HTR-8/SVneo (cell line): Measurements from ENCODE around the gene ZNF318.
A peak's percentile ranks its signal among the peaks of the same experiment; 100 is the strongest.
"Not testable (repeated sequence)": the region's sequence is repeated elsewhere in the genome, so short reads cannot be mapped to it uniquely, and the experiment has no call there.

Experiments
- DNase-seq: peaks from one replicate; pipeline ENCODE4 v3.0.0; 2011; ENCODE audit warnings: low spot score, mixed read lengths; ENCODE audit not compliant: insufficient read length
- FAIRE-seq: peaks from 2 replicates; lab custom pipeline; 2011; peaks lifted over from hg19 to GRCh38; lab: Jason Lieb, UNC

ZNF318 gene

GRCh38 chr6:43390753-43391439 lies 21.4 kb upstream of the ZNF318 start:
- DNase-seq, FAIRE-seq: not testable (repeated sequence)

DNA sequence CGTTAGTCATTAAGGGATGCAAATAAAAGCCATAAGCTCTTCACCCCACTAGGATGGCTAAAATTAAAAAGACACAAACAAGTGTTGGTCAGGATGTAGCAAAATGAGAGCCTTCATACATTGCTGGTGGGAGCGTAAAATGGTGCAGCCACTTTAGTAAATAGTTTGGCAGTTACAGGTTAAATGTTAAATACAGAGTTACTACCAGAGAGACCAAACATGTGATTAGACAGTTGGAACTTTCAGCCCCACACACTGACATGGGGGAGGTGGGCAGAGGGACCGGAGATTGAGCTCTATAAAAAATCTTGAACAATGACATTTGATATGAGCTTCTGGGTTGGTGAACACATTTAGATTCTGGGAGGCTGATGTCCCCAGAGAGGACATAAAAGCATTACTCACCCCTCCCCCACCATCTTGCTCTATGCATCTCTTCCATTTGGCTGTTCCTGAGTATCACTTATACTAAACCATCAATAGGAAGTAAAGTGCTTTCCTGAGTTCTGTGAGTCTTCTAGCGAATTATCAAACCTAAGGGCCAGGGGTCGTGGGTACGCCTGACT lies 20.4 kb upstream of the ZNF318 start:
- no peak for FAIRE-seq

GRCh38 chr6:43386492-43386891 lies 17.0 kb upstream of the ZNF318 start:
- DNase-seq (no peak), FAIRE-seq (no peak)

More for the DNA sequence above, 20.4 kb upstream of the ZNF318 start:
- no peak for DNase-seq

DNA sequence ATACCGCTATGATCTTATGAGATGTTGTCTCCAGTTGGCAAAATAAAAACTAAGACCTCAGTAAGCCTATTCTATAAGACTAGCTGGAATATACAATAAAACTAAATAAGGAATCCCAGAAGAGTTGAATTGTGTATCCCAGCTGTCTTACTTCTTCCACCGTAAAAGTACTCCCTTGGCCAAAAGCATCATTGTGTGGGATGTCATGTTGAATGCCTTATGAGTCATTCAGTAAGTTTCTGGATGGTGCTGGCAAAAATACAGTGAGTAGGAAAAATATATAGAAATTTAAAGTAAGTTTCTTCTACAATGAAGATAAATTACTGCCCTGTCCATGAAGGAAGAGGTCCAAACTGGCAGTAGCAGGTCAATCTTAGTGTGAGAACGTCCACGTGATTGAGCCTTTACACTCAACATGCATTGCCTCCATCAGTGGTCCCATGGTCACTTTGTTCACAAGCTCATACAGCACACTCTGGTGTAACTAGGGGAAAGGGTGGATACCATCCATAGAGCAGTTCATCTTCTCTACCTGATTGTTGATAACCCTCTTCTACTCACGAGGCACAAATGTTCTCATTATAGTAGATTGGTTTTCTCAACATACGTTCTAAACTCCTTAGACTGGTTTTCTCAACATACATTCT lies 13.7 kb upstream of the ZNF318 start:
- FAIRE-seq: no peak
- no peak for DNase-seq

- not testable (repeated sequence) for DNase-seq, FAIRE-seq
Measured at GRCh38 chr6:43380858-43381257, 11.4 kb upstream of the ZNF318 start.

DNA sequence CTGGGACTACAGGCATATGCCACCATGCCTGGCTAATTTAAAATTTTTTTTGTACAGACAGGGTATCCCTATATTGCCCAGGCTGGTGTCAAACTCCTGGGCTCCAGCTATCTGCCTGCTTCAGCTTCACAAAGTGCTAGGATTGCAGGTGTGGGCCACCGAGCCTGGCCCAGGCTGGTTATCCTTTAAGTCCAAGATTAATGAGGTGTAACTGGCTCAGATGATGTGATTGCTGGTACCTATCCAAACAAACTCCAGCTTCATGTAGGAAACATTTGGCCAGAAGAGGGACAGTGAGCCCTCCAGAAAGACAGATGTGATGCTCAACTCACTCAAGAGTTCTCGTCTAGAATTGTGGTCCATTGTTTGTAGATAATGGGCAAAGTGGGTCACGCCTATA lies 9.2 kb upstream of the ZNF318 start:
- FAIRE-seq: no peak
- no peak for DNase-seq

- no peak for DNase-seq
- no peak for FAIRE-seq
Measured at GRCh38 chr6:43377710-43378229, 8.3 kb upstream of the ZNF318 start.

GRCh38 chr6:43376551-43376981 lies 7.1 kb upstream of the ZNF318 start:
- FAIRE-seq (no peak), DNase-seq (no peak)

GRCh38 chr6:43375693-43376092 lies 6.2 kb upstream of the ZNF318 start:
- DNase-seq (no peak), FAIRE-seq (no peak)

- no peak for FAIRE-seq
- DNase-seq: no peak
Measured at GRCh38 chr6:43373252-43373875, 3.9 kb upstream of the ZNF318 start.

- FAIRE-seq, DNase-seq: not testable (repeated sequence)
Measured at GRCh38 chr6:43370003-43370580, 645 bp upstream of the ZNF318 start.

- DNase-seq: peak; percentile 56
- FAIRE-seq: no peak
Measured at GRCh38 chr6:43368259-43369160, 937 bp downstream of the ZNF318 start.

GRCh38 chr6:43367245-43367984 lies 2.0 kb downstream of the ZNF318 start:
- FAIRE-seq (no peak), DNase-seq (no peak)

DNA sequence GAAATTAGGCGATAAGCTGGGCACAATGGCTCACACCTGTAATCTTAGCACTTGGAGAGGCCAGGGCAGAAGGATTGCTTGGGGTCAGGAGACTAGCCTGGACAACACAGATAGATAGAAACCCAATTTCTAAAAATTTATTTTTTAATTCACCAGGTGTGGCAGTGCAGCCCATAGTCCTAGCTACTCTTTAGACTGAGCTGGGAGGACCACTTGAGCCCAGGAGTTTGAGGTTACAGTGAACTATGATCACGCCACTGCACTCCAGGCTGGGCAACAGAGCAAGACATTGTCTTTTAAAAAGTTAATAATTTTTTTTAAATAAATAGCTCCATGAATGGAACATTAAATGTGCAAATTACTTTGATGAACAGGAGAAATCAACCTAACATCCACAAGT lies 8.2 kb downstream of the ZNF318 start:
- DNase-seq (no peak), FAIRE-seq (no peak)

GRCh38 chr6:43359831-43360230 lies 9.6 kb downstream of the ZNF318 start:
- DNase-seq (no peak), FAIRE-seq (no peak)

DNA sequence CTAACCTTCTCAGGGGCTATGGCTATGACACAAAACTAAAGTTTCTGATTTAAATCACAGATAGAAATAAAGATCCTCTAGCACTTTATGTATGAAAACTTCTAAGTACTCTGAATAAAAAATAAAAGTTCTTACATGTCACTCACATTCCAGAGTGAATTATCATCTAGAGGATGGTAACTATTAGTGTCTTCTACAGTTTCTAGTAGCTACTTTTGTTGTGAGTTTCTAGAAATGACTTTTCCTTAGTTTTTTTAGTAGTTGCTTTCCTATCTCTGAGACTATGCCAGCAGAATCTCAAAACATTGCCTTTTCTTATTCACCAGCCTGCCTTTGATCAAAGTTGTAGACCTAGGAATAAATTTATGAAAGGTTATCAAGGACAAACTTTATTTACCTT lies 10.1 kb downstream of the ZNF318 start:
- FAIRE-seq (no peak), DNase-seq (no peak)

DNA sequence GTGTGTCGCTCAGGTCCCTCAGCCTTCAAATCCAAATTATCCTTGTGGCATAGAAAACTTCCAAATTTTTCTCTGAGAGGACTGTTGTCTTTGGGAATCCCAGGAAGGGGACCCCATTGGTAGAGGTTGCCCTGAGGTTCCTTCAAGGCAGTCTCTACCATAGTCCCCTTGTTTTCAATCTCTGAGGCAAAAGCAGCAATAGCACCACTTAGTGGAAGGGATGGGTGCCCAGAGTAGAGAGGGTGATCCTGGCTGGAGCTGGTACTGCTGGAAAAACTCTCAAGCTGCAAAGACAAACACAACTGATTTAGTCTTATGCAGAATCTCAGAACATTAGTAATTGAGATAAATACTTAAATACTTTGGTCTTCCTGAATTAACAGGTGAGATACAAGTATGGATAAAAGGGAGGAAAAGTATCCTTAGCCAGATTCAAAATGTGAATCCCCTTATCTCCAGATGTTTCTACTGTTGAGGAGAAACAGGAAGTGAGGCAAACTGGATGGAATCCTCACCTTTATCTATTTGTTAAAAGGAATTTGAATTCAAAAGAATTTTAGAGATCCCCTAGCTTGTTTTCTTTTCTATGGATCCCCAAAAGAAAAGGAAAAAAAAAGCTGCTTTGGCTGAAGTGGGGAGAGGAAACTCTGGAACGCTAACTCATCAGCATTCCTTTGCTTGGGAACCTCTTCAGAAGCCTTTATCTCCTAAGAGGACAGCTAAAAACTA lies 13.4 kb downstream of the ZNF318 start:
- FAIRE-seq: no peak
- DNase-seq: peak; percentile 29

- FAIRE-seq, DNase-seq: not testable (repeated sequence)
Measured at GRCh38 chr6:43351951-43352350, 17.5 kb downstream of the ZNF318 start.
